ENCODE measurements around the gene NQO2. TPM values are rescaled to one million over a fixed set of nuclear protein-coding genes. Genes with fewer than 3 reads are reported as not detected.
A peak's percentile ranks its signal among the peaks of the same experiment; 100 is the strongest.

Gene NQO2
- total and polyA plus RNA-seq, 2 of the 13 experiments (the other 11 are each of a cell fraction or from before 2014, with no cell fraction given), result 32.2 to 56.5 TPM

DNA sequence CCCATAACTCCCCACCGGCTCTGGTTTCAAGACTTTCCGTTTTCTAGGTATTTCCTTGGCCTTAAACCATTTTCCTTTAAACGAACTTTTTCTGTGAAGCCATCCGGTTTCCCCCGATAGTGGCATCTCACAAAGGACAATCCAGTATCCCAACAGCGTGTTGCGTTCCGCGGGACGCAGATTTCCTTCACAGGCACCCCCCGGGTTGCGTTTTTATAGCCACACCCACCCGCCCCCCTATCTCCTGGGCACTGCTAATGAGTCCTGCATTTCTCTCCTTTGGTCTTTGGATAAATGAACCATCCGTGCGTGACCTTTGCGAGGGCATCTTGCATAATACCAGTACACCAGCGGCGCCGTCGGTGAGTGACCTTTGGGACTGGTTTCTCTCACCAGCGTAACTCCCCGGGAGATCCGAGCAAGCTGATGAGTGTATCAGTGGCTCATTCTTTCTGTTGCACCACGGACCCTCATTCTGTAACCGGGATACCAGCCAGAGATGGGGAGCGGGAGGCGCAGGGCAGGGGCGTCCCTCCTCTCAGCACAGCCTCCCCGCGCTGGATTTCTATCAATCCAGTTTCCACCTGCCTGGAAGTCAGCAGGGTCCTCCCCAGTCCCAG lies 586 bp upstream of the NQO2 start (continued):
- TF ChIP-seq, protein P1, sequence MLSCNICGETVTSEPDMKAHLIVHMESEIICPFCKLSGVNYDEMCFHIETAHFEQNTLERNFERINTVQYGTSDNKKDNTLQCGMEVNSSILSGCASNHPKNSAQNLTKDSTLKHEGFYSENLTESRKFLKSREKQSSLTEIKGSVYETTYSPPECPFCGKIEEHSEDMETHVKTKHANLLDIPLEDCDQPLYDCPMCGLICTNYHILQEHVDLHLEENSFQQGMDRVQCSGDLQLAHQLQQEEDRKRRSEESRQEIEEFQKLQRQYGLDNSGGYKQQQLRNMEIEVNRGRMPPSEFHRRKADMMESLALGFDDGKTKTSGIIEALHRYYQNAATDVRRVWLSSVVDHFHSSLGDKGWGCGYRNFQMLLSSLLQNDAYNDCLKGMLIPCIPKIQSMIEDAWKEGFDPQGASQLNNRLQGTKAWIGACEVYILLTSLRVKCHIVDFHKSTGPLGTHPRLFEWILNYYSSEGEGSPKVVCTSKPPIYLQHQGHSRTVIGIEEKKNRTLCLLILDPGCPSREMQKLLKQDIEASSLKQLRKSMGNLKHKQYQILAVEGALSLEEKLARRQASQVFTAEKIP (CRISPR knock-in tag; IDR thresholded peaks at IDR 0.05; ENCODE audit: borderline replicate concordance), result no peak
- TF ChIP-seq SRSF4 (IDR thresholded peaks at IDR 0.05; ENCODE audit: low read depth, low read length, poor library complexity, severe bottlenecking) (no peak), ZNF746 (CRISPR knock-in tag; IDR thresholded peaks at IDR 0.05) (peak; percentile 87), CBX5 (CRISPR knock-in tag; IDR thresholded peaks at IDR 0.05; ENCODE audit: borderline replicate concordance) (peak; percentile 71; the same call in 1 of the 2 replicates), YEATS2 (CRISPR knock-in tag; IDR thresholded peaks at IDR 0.05; ENCODE audit: borderline replicate concordance) (no peak), ZNF546 (CRISPR knock-in tag; conservative IDR thresholded peaks at IDR 0.05) (no peak), ZNF572 (CRISPR knock-in tag; IDR thresholded peaks at IDR 0.05) (peak; percentile 75; the same call in 1 of the 2 replicates), PAX8 (CRISPR knock-in tag; IDR thresholded peaks at IDR 0.05; ENCODE audit: borderline replicate concordance) (no peak), SNRNP70 (IDR thresholded peaks at IDR 0.05; ENCODE audit: low read depth, low read length) (no peak), TMF1 (CRISPR knock-in tag; IDR thresholded peaks at IDR 0.05; ENCODE audit: low read depth) (0 out of 2 replicates have a peak, but pooled peaks have one; percentile 44), NFYB (CRISPR knock-in tag; IDR thresholded peaks at IDR 0.05) (no peak), BCL6 (CRISPR knock-in tag; IDR thresholded peaks at IDR 0.05) (peak; percentile 82), MBNL3 (CRISPR knock-in tag; conservative IDR thresholded peaks at IDR 0.05) (no peak), HMGA1 (CRISPR knock-in tag; conservative IDR thresholded peaks at IDR 0.05) (no peak)
- TF ChIP-seq, protein P2, sequence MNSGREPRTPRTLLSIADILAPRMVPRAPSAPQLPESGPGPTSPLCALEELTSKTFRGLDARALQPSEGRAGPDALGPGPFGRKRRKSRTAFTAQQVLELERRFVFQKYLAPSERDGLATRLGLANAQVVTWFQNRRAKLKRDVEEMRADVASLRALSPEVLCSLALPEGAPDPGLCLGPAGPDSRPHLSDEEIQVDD (CRISPR knock-in tag; IDR thresholded peaks at IDR 0.05; ENCODE audit: borderline replicate concordance), result no peak
- TF ChIP-seq, protein P3, sequence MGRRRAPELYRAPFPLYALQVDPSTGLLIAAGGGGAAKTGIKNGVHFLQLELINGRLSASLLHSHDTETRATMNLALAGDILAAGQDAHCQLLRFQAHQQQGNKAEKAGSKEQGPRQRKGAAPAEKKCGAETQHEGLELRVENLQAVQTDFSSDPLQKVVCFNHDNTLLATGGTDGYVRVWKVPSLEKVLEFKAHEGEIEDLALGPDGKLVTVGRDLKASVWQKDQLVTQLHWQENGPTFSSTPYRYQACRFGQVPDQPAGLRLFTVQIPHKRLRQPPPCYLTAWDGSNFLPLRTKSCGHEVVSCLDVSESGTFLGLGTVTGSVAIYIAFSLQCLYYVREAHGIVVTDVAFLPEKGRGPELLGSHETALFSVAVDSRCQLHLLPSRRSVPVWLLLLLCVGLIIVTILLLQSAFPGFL (CRISPR knock-in tag; IDR thresholded peaks at IDR 0.05), result no peak
- TF ChIP-seq, protein P4, sequence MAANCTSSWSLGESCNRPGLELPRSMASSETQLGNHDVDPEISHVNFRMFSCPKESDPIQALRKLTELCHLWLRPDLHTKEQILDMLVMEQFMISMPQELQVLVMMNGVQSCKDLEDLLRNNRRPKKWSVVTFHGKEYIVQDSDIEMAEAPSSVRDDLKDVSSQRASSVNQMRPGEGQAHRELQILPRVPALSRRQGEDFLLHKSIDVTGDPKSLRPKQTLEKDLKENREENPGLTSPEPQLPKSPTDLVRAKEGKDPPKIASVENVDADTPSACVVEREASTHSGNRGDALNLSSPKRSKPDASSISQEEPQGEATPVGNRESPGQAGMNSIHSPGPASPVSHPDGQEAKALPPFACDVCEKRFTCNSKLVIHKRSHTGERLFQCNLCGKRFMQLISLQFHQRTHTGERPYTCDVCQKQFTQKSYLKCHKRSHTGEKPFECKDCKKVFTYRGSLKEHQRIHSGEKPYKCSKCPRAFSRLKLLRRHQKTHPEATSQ (CRISPR knock-in tag; IDR thresholded peaks at IDR 0.05; ENCODE audit: borderline replicate concordance), result peak; percentile 3; the same call in 1 of the 2 replicates
- TF ChIP-seq, protein P5, sequence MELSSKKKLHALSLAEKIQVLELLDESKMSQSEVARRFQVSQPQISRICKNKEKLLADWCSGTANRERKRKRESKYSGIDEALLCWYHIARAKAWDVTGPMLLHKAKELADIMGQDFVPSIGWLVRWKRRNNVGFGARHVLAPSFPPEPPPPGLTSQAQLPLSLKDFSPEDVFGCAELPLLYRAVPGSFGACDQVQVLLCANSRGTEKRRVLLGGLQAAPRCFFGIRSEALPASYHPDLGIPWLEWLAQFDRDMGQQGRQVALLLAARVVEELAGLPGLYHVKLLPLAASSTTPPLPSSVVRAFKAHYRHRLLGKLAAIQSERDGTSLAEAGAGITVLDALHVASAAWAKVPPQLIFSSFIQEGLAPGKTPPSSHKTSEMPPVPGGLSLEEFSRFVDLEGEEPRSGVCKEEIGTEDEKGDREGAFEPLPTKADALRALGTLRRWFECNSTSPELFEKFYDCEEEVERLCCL (CRISPR knock-in tag; IDR thresholded peaks at IDR 0.05; ENCODE audit: borderline replicate concordance), result no peak
